ENCODE measurements around the gene ACIN1. TPM values are rescaled to one million over a fixed set of nuclear protein-coding genes. Genes with fewer than 3 reads are reported as not detected.

ACIN1 gene
- total and polyA plus RNA-seq, 3 donors from 2014 or later, result 151 to 216 (median 209) TPM

GRCh38 chr14:23093104-23093503 is 1.8 kb downstream of the ACIN1 start:
- no peak overlapping the region for H3K4me3 ChIP-seq
- WGBS, 2 donors, result 56 to 63% methylated on average over 2 of the region's 2 CpGs
- intact Hi-C loops (cut with DNase I; ENCODE audit: low total_unique reads), result no loop called here
- peaks cover 8% of the 10 kb centered on the region for H3K4me1 ChIP-seq
- DNase-seq, result no peak
- H3K27ac ChIP-seq, result no peak overlapping the region
- TF ChIP-seq CTCF (IDR thresholded peaks at IDR 0.05), result no peak
- no peak for TF ChIP-seq POLR2A (IDR thresholded peaks at IDR 0.05)
- H3K9me3 ChIP-seq, result no peaks in the 10 kb centered on the region
- no peaks in the 10 kb centered on the region for H3K36me3 ChIP-seq (ENCODE audit: low read depth, missing control alignments)
- H3K27me3 ChIP-seq, result no peaks in the 10 kb centered on the region

- TF ChIP-seq CTCF (IDR thresholded peaks at IDR 0.05), result no peak
- TF ChIP-seq POLR2A (IDR thresholded peaks at IDR 0.05), result no peak
- Histone ChIP-seq H3K27me3 (no peaks in the 10 kb centered on the region), H3K4me3 (no peak overlapping the region), H3K27ac (no peak overlapping the region), H3K36me3 (ENCODE audit: low read depth, missing control alignments) (no peaks in the 10 kb centered on the region), H3K9me3 (no peaks in the 10 kb centered on the region), H3K4me1 (peaks cover 7% of the 10 kb centered on the region)
- 80 to 88% methylated on average over 12 of the region's 12 CpGs for WGBS, 2 donors
- intact Hi-C loops (cut with DNase I; ENCODE audit: low total_unique reads), result no loop called here
- DNase-seq, result no peak
Observed at GRCh38 chr14:23091294-23092225, 3.4 kb downstream of the ACIN1 start.

GRCh38 chr14:23090254-23090636 is 4.7 kb downstream of the ACIN1 start:
- DNase-seq, result no peak
- Histone ChIP-seq H3K27ac (no peak overlapping the region), H3K9me3 (no peaks in the 10 kb centered on the region), H3K36me3 (ENCODE audit: low read depth, missing control alignments) (no peaks in the 10 kb centered on the region), H3K4me3 (no peak overlapping the region), H3K27me3 (no peaks in the 10 kb centered on the region), H3K4me1 (peaks cover 5% of the 10 kb centered on the region)
- TF ChIP-seq POLR2A (IDR thresholded peaks at IDR 0.05), result no peak
- TF ChIP-seq CTCF (IDR thresholded peaks at IDR 0.05), result no peak
- 75 to 78% methylated on average over 4 of the region's 4 CpGs for WGBS, 2 donors
- intact Hi-C loops (cut with DNase I; ENCODE audit: low total_unique reads), result no loop called here

GRCh38 chr14:23089498-23090253 is 5.3 kb downstream of the ACIN1 start:
- Histone ChIP-seq H3K4me3 (no peak overlapping the region), H3K27me3 (no peaks in the 10 kb centered on the region), H3K9me3 (no peaks in the 10 kb centered on the region), H3K36me3 (ENCODE audit: low read depth, missing control alignments) (no peaks in the 10 kb centered on the region), H3K4me1 (peaks cover 5% of the 10 kb centered on the region), H3K27ac (no peak overlapping the region)
- DNase-seq, result no peak
- 75 to 88% methylated on average over 12 of the region's 12 CpGs for WGBS, 2 donors
- intact Hi-C loops (cut with DNase I; ENCODE audit: low total_unique reads), result no loop called here
- TF ChIP-seq POLR2A (IDR thresholded peaks at IDR 0.05), result no peak
- no peak for TF ChIP-seq CTCF (IDR thresholded peaks at IDR 0.05)

All from testis (tissue), 3 donors.